H1 (cell line): Measurements from ENCODE around the gene LINGO4. TPM values are rescaled to one million over a fixed set of nuclear protein-coding genes. Genes with fewer than 3 reads are reported as not detected.

Source experiments
- CTCF ChIA-PET: fragments of 300-600 bp; sonication (Branson Sonifier 250); formaldehyde crosslinking; loops from one replicate; lab custom pipeline; 2021; ENCODE audit not compliant: partially characterized antibody; lab: Charles Lee
- POLR2A ChIA-PET: fragments of 300-600 bp; sonication (Branson Sonifier 250); formaldehyde crosslinking; loops from one replicate; lab custom pipeline; 2021; ENCODE audit warnings: inconsistent platforms; ENCODE audit not compliant: partially characterized antibody; lab: Charles Lee
- DNase-seq, 2 experiments: peaks; one replicate each; pipeline versions ENCODE4 v3.0.0 to v3.0.0-alpha.2; 2010 to 2022; ENCODE audit warnings: low spot score in 2 of 2, low read depth in 1 of 2, mixed read lengths in 1 of 2
- FAIRE-seq: peaks from 2 replicates; lab custom pipeline; 2011; peaks lifted over from hg19 to GRCh38; lab: Jason Lieb, UNC
- H2AFZ ChIP-seq: 2 replicates; pipeline ENCODE4 v1.8.1; 2012; ENCODE audit warnings: low read length, inconsistent platforms
- H2AK5ac ChIP-seq: 2 replicates; pipeline ENCODE4 v1.6.1; 2013; ENCODE audit warnings: low read depth, low read length
- H2BK120ac ChIP-seq: replicated peaks from 2 replicates; pipeline ENCODE3; 2013; ENCODE audit warnings: low read depth, low read length, inconsistent platforms
- H2BK12ac ChIP-seq: 2 replicates; pipeline ENCODE4 v1.6.1; 2013; ENCODE audit warnings: low read depth, low read length
- H2BK15ac ChIP-seq: 2 replicates; pipeline ENCODE4 v1.6.1; 2013; ENCODE audit warnings: low read length
- H2BK20ac ChIP-seq: 2 replicates; pipeline ENCODE4 v1.6.1; 2013; ENCODE audit warnings: low read length
- H2BK5ac ChIP-seq: 2 replicates; pipeline ENCODE4 v1.6.1; 2013; ENCODE audit warnings: low read depth, low read length
- H3K14ac ChIP-seq: 2 replicates; pipeline ENCODE4 v1.6.1; 2013; ENCODE audit warnings: inconsistent platforms; ENCODE audit not compliant: insufficient read length
- H3K18ac ChIP-seq: 2 replicates; pipeline ENCODE4 v1.6.1; 2013; ENCODE audit warnings: low read length; ENCODE audit errors: extremely low read depth
- H3K23ac ChIP-seq: 2 replicates; pipeline ENCODE4 v1.6.1; 2013; ENCODE audit warnings: inconsistent platforms; ENCODE audit not compliant: insufficient read length
- H3K23me2 ChIP-seq: 2 replicates; pipeline ENCODE4 v1.6.1; 2013; ENCODE audit warnings: low read depth, low read length
- H3K27ac ChIP-seq: 2 replicates; pipeline ENCODE4 v1.6.1; 2011; ENCODE audit warnings: low read depth, low read length, inconsistent platforms
- H3K27me3 ChIP-seq, 4 experiments: replicated peaks in 1 of 4; 1 replicate in 1 of 4; 2 replicates in 3 of 4; pipeline versions ENCODE4 v1.6.1 to v1.8.1; 2011 to 2013; ENCODE audit warnings: low read length in 3 of 4, mild to moderate bottlenecking in 3 of 4, inconsistent platforms in 2 of 4, mixed read lengths in 2 of 4, moderate library complexity in 1 of 4; ENCODE audit not compliant: control insufficient read depth in 3 of 4, insufficient read depth in 3 of 4; ENCODE audit errors: extremely low read depth in 1 of 4
- H3K36me3 ChIP-seq, 4 experiments: 2 replicates each; pipeline versions ENCODE4 v1.6.1 to v1.8.1; 2011 to 2013; ENCODE audit warnings: mild to moderate bottlenecking in 4 of 4, low read length in 3 of 4, moderate library complexity in 2 of 4, control low read depth in 1 of 4, inconsistent platforms in 1 of 4; ENCODE audit not compliant: insufficient read depth in 4 of 4, control insufficient read depth in 2 of 4
- H3K4ac ChIP-seq: replicated peaks from 2 replicates; pipeline ENCODE3; 2013; ENCODE audit warnings: low read length, low read depth, mixed read lengths, inconsistent platforms; ENCODE audit not compliant: insufficient read length
- H3K4me1 ChIP-seq, 4 experiments: replicated peaks in 1 of 4; 1 replicate in 1 of 4; 2 replicates in 3 of 4; pipeline versions ENCODE4 v1.6.1 to v1.8.1; 2011 to 2013; ENCODE audit warnings: low read length in 3 of 4, inconsistent platforms in 2 of 4, mixed read lengths in 1 of 4; ENCODE audit not compliant: insufficient read depth in 4 of 4, control insufficient read depth in 3 of 4
- H3K4me2 ChIP-seq, 2 experiments: 2 replicates each; pipeline versions ENCODE4 v1.6.1 to v1.8.1; 2011 to 2013; ENCODE audit warnings: low read depth in 2 of 2, low read length in 2 of 2, control low read depth in 1 of 2, inconsistent platforms in 1 of 2, mild to moderate bottlenecking in 1 of 2; ENCODE audit not compliant: insufficient read depth in 1 of 2
- H3K4me3 ChIP-seq, 4 experiments: fragments of 200-600, 300-600 bp in 1 of 4; sonication (generic), shearing (Covaris generic), sonication (Bioruptor Twin) in 1 of 4; 2 replicates each; pipeline versions ENCODE4 v1.5.1 to v1.8.1; 2011 to 2016; ENCODE audit warnings: low read length in 4 of 4, low read depth in 3 of 4, control low read depth in 2 of 4, inconsistent platforms in 2 of 4, mild to moderate bottlenecking in 2 of 4, mixed read lengths in 1 of 4, moderate library complexity in 1 of 4; ENCODE audit not compliant: insufficient read depth in 2 of 4; ENCODE audit errors: extremely low read depth in 1 of 4
- H3K56ac ChIP-seq: replicated peaks from 2 replicates; pipeline ENCODE3; 2013; ENCODE audit warnings: low read depth, mild to moderate bottlenecking, mixed read lengths, low read length, inconsistent platforms; ENCODE audit not compliant: insufficient read length
- H3K79me1 ChIP-seq: 2 replicates; pipeline ENCODE4 v1.6.1; 2013; ENCODE audit warnings: low read depth, low read length, control low read depth
- H3K79me2 ChIP-seq, 2 experiments: 2 replicates each; pipeline versions ENCODE4 v1.6.1 to v1.8.1; 2012 to 2013; ENCODE audit warnings: low read length in 2 of 2, mild to moderate bottlenecking in 2 of 2, inconsistent platforms in 1 of 2; ENCODE audit not compliant: insufficient read depth in 2 of 2, control insufficient read depth in 1 of 2
- H3K9ac ChIP-seq, 4 experiments: replicated peaks in 1 of 4; 1 replicate in 1 of 4; 2 replicates in 3 of 4; pipeline versions ENCODE4 v1.6.1 to v1.8.1; 2011 to 2013; ENCODE audit warnings: low read depth in 3 of 4, low read length in 3 of 4, control low read depth in 2 of 4, mild to moderate bottlenecking in 2 of 4, moderate library complexity in 2 of 4, inconsistent platforms in 1 of 4; ENCODE audit errors: extremely low read depth in 1 of 4
- H3K9me3 ChIP-seq, 2 experiments: 2 replicates each; pipeline versions ENCODE4 v1.6.1 to v1.8.1; 2012 to 2013; ENCODE audit warnings: mild to moderate bottlenecking in 2 of 2, moderate library complexity in 2 of 2, control low read depth in 1 of 2, inconsistent platforms in 1 of 2, low read depth in 1 of 2, low read length in 1 of 2, mixed read lengths in 1 of 2; ENCODE audit not compliant: insufficient read depth in 2 of 2
- H4K20me1 ChIP-seq, 2 experiments: replicated peaks in 1 of 2; 2 replicates each; pipeline versions ENCODE3 to v1.8.1; 2011 to 2013; ENCODE audit warnings: inconsistent platforms in 2 of 2, low read length in 2 of 2, mild to moderate bottlenecking in 1 of 2; ENCODE audit not compliant: insufficient read depth in 2 of 2, control insufficient read depth in 1 of 2
- H4K5ac ChIP-seq: 2 replicates; pipeline ENCODE4 v1.6.1; 2013; ENCODE audit warnings: low read length, low read depth, mixed read lengths, inconsistent platforms; ENCODE audit not compliant: insufficient read length
- H4K8ac ChIP-seq: 2 replicates; pipeline ENCODE4 v1.8.0; 2013; ENCODE audit warnings: mild to moderate bottlenecking, moderate library complexity, low read length, inconsistent platforms; ENCODE audit not compliant: insufficient read depth; ENCODE audit errors: extremely low read depth
- H4K91ac ChIP-seq: replicated peaks from 2 replicates; pipeline ENCODE3; 2013; ENCODE audit warnings: low read length, mixed read lengths, inconsistent platforms; ENCODE audit not compliant: insufficient read length
- CEBPB ChIP-seq: IDR thresholded peaks from 2 replicates; pipeline ENCODE4 v1.6.1; 2012; ENCODE audit warnings: low read depth, low read length
- EGR1 ChIP-seq: IDR thresholded peaks from 2 replicates; pipeline ENCODE4 v1.6.1; 2011; ENCODE audit warnings: low read depth, low read length, borderline replicate concordance
- FOSL1 ChIP-seq: IDR thresholded peaks from 2 replicates; pipeline ENCODE4 v1.6.1; 2011; ENCODE audit warnings: mild to moderate bottlenecking, low read depth, low read length, moderate library complexity; ENCODE audit not compliant: insufficient read depth
- JUND ChIP-seq: IDR thresholded peaks from 2 replicates; pipeline ENCODE4 v1.6.1; 2011; ENCODE audit warnings: mild to moderate bottlenecking, improper control_type of control experiment, low read length
- KDM1A ChIP-seq: fragments of 200-600, 300-600 bp; sonication (generic); IDR thresholded peaks from 2 replicates; pipeline ENCODE4 v1.7.1; 2016; ENCODE audit warnings: mild to moderate bottlenecking, low read length, borderline replicate concordance
- KDM4A ChIP-seq: IDR thresholded peaks from one replicate; pipeline ENCODE4 v1.7.1; 2012; ENCODE audit warnings: low read depth, mild to moderate bottlenecking, moderate library complexity, low read length, inconsistent platforms; ENCODE audit not compliant: severe bottlenecking
- POLR2A ChIP-seq, 2 experiments: IDR thresholded peaks; 1 replicate in 1 of 2; 2 replicates in 1 of 2; pipeline ENCODE4 v1.6.1; 2011; ENCODE audit warnings: low read depth in 2 of 2, low read length in 2 of 2, mild to moderate bottlenecking in 2 of 2; ENCODE audit errors: control extremely low read depth in 1 of 2
- SP4 ChIP-seq: IDR thresholded peaks from 2 replicates; pipeline ENCODE4 v1.6.1; 2012; ENCODE audit warnings: low read length, inconsistent platforms
- polyA plus RNA-seq, 7 experiments: library from polyadenylated mRNA; depleted of rRNA in 3 of 7; stranded (reverse) in 5 of 7; unstranded in 2 of 7; fragments of >200 nt in 5 of 7; fragments of 200-250 nt in 2 of 7; gene quantifications; 1 replicate in 5 of 7; 2 replicates in 1 of 7; 4 replicates in 1 of 7; pipeline versions ENCODE4 v1.2.1 to v1.2.3, GENCODE V29; 2011 to 2013; ENCODE audit warnings: missing spikeins in 2 of 7, mixed read lengths in 2 of 7
- total RNA-seq: library from RNA; stranded (reverse); fragmentation: NEBNext Ultra II Directional; extraction: Animal tissue kit (Norgen Biotek cat#: 25700); gene quantifications from 2 replicates; pipeline ENCODE4 v1.2.1, GENCODE V29; 2021
- TF ChIP-seq, protein P1 (sequence below): IDR thresholded peaks from 2 replicates; pipeline ENCODE4 v1.6.1; 2012; ENCODE audit warnings: low read length, inconsistent platforms
- TF ChIP-seq, protein P2 (sequence below): IDR thresholded peaks from 2 replicates; pipeline ENCODE4 v1.6.1; 2011; ENCODE audit warnings: low read length, improper control_type of control experiment
- TF ChIP-seq, protein P3 (sequence below): IDR thresholded peaks from 2 replicates; pipeline ENCODE4 v1.6.1; 2012; ENCODE audit warnings: inconsistent platforms

LINGO4 gene
- total and polyA plus RNA-seq, 2 of the 8 experiments (the other 6 are each of a cell fraction or from before 2014, with no cell fraction given): 0.03 TPM; not detected in 1

DNA sequence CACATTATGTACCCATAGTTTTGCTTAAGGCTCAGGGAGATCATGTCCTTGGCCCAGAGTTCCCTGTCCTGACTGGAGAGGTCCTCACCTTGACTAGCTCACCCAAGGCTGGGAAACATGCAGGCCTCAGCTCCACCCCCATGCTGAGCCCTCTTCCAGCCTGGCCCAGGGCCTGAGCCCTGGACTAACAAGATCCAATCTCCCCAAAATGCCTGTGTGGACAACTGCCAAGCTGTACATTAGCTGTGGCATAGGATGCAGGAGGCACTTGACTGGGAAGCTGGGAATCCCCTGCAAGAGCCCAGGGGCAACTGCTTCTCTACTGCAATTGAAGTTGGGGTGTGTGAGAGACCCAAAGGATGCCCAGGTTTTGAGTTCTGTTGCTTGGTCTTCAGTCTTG, 2.1 kb downstream of the LINGO4 start:
- H3K27me3 ChIP-seq: peaks cover 0 to 3% (median 1%) of the 10 kb centered on the region in 4 experiments; a peak in 1 of 7 replicates
- no peak overlapping the region for H2AK5ac ChIP-seq
- H4K20me1 ChIP-seq: no peaks in the 10 kb centered on the region
- no peak overlapping the region for H3K18ac ChIP-seq
- no peak overlapping the region for H4K5ac ChIP-seq
- no peak overlapping the region for H4K8ac ChIP-seq
- ChIA-PET CTCF (interaction anchor here (0.6 to 2.4 kb wide), 7 partner anchors 9 to 1680 kb away, joined by 3 to 9 read pairs (median 7); partner anchors contain the start of gene TDRKH), POLR2A (interaction anchor here (0.8 to 3.2 kb wide), 2 partner anchors 40 to 1856 kb away, joined by 3 to 9 read pairs; partner anchors contain the start of gene MRPL9)
- no peak overlapping the region for H3K23ac ChIP-seq
- H2AFZ ChIP-seq: no peak overlapping the region
- H3K4me3 ChIP-seq: no peak overlapping the region
- H3K4me1 ChIP-seq: no peaks in the 10 kb centered on the region; a peak in 1 of 7 replicates
- no peak overlapping the region for H2BK5ac ChIP-seq
- no peak overlapping the region for H3K4ac ChIP-seq
- H2BK15ac ChIP-seq: no peak overlapping the region
- no peak overlapping the region for H3K27ac ChIP-seq
- H2BK12ac ChIP-seq: 0 out of 2 replicates have a peak overlapping the region, but pooled peaks have one; percentile 27
- no peak overlapping the region for H2BK20ac ChIP-seq
- DNase-seq: no peak
- H3K4me2 ChIP-seq: no peak overlapping the region
- FAIRE-seq: no peak
- H3K23me2 ChIP-seq: no peaks in the 10 kb centered on the region
- H3K9ac ChIP-seq: no peak overlapping the region
- no peak overlapping the region for H3K56ac ChIP-seq
- H3K79me1 ChIP-seq: no peaks in the 10 kb centered on the region
- no peak overlapping the region for H3K14ac ChIP-seq
- H3K79me2 ChIP-seq: no peaks in the 10 kb centered on the region
- H4K91ac ChIP-seq: no peak overlapping the region
- no peaks in the 10 kb centered on the region for H3K36me3 ChIP-seq
- H2BK120ac ChIP-seq: no peak overlapping the region
- no peaks in the 10 kb centered on the region for H3K9me3 ChIP-seq
- TF ChIP-seq CEBPB (no peak), KDM4A (no peak), EGR1 (no peak), FOSL1 (no peak), JUND (no peak), POLR2A (IDR thresholded peaks at IDR 0.05; ENCODE audit: control extremely low read depth in 1 of 2, low read depth in 2 of 2, low read length in 2 of 2) (no peak), SP4 (no peak), KDM1A (no peak)
- TF ChIP-seq, protein P1, sequence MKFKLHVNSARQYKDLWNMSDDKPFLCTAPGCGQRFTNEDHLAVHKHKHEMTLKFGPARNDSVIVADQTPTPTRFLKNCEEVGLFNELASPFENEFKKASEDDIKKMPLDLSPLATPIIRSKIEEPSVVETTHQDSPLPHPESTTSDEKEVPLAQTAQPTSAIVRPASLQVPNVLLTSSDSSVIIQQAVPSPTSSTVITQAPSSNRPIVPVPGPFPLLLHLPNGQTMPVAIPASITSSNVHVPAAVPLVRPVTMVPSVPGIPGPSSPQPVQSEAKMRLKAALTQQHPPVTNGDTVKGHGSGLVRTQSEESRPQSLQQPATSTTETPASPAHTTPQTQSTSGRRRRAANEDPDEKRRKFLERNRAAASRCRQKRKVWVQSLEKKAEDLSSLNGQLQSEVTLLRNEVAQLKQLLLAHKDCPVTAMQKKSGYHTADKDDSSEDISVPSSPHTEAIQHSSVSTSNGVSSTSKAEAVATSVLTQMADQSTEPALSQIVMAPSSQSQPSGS: no peak
- TF ChIP-seq, protein P2, sequence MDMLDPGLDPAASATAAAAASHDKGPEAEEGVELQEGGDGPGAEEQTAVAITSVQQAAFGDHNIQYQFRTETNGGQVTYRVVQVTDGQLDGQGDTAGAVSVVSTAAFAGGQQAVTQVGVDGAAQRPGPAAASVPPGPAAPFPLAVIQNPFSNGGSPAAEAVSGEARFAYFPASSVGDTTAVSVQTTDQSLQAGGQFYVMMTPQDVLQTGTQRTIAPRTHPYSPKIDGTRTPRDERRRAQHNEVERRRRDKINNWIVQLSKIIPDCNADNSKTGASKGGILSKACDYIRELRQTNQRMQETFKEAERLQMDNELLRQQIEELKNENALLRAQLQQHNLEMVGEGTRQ: no peak
- TF ChIP-seq, protein P3, sequence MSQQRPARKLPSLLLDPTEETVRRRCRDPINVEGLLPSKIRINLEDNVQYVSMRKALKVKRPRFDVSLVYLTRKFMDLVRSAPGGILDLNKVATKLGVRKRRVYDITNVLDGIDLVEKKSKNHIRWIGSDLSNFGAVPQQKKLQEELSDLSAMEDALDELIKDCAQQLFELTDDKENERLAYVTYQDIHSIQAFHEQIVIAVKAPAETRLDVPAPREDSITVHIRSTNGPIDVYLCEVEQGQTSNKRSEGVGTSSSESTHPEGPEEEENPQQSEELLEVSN: no peak
